ENCODE measurements around the gene OR2S2. TPM values are rescaled to one million over a fixed set of nuclear protein-coding genes. Genes with fewer than 3 reads are reported as not detected.

OR2S2 gene
- total and polyA plus RNA-seq, 2 of the 4 experiments (the other 2 are of a cell fraction), result 0.46 to 0.90 TPM

Other genes starting within 250 kb of the OR2S2 start
- gene TLN1, start 226.0 kb downstream of the OR2S2 start, total RNA-seq (2012; rRNA removed), result 337 and 346 TPM in 2 replicates
- gene TLN1, start 226.0 kb downstream of the OR2S2 start, polyA plus RNA-seq (2012; rRNA removed), result 224 and 228 TPM in 2 replicates
- gene CREB3, start 225.5 kb downstream of the OR2S2 start, total RNA-seq (2012; rRNA removed), result 105 and 106 TPM in 2 replicates
- 54.9 and 60.7 TPM in 2 replicates for gene CREB3, start 225.5 kb downstream of the OR2S2 start, polyA plus RNA-seq (2012; rRNA removed)
- gene GBA2, start 208.9 kb downstream of the OR2S2 start, total RNA-seq (2012; rRNA removed), result 14.2 and 18.1 TPM in 2 replicates
- gene GBA2, start 208.9 kb downstream of the OR2S2 start, polyA plus RNA-seq (2012; rRNA removed), result 37.0 and 38.2 TPM in 2 replicates
- 10.2 and 10.8 TPM in 2 replicates for gene RGP1, start 208.9 kb downstream of the OR2S2 start, total RNA-seq (2012; rRNA removed)
- gene RGP1, start 208.9 kb downstream of the OR2S2 start, polyA plus RNA-seq (2012; rRNA removed), result 13.5 and 14.3 TPM in 2 replicates
- not detected in 2 replicates for gene MSMP, start 203.9 kb downstream of the OR2S2 start, total RNA-seq (2012; rRNA removed)
- gene MSMP, start 203.9 kb downstream of the OR2S2 start, polyA plus RNA-seq (2012; rRNA removed), result not detected in 2 replicates
- 5.2 and 6.4 TPM in 2 replicates for gene NPR2, start 166.6 kb downstream of the OR2S2 start, total RNA-seq (2012; rRNA removed)
- gene NPR2, start 166.6 kb downstream of the OR2S2 start, polyA plus RNA-seq (2012; rRNA removed), result 29.9 and 35.7 TPM in 2 replicates
- 0.28 and 0.72 TPM in 2 replicates for gene SPAG8, start 145.9 kb downstream of the OR2S2 start, total RNA-seq (2012; rRNA removed)
- 0.62 and 0.84 TPM in 2 replicates for gene SPAG8, start 145.9 kb downstream of the OR2S2 start, polyA plus RNA-seq (2012; rRNA removed)
- gene HINT2, start 143.1 kb downstream of the OR2S2 start, total RNA-seq (2012; rRNA removed), result 6.7 and 7.5 TPM in 2 replicates
- 17.4 and 20.6 TPM in 2 replicates for gene HINT2, start 143.1 kb downstream of the OR2S2 start, polyA plus RNA-seq (2012; rRNA removed)
- gene FAM221B, start 129.4 kb downstream of the OR2S2 start, total RNA-seq (2012; rRNA removed), result not detected in 2 replicates
- not detected in 2 replicates for gene FAM221B, start 129.4 kb downstream of the OR2S2 start, polyA plus RNA-seq (2012; rRNA removed)
- gene TMEM8B, start 128.9 kb downstream of the OR2S2 start, total RNA-seq (2012; rRNA removed), result 0.56 and 0.72 TPM in 2 replicates
- 8.2 and 8.3 TPM in 2 replicates for gene TMEM8B, start 128.9 kb downstream of the OR2S2 start, polyA plus RNA-seq (2012; rRNA removed)
- gene OR13J1, start 87.8 kb downstream of the OR2S2 start, total RNA-seq (2012; rRNA removed), result not detected in 2 replicates
- gene OR13J1, start 87.8 kb downstream of the OR2S2 start, polyA plus RNA-seq (2012; rRNA removed), result not detected in 2 replicates
- gene HRCT1, start 52.0 kb downstream of the OR2S2 start, total RNA-seq (2012; rRNA removed), result 1.1 and 1.7 TPM in 2 replicates
- gene HRCT1, start 52.0 kb downstream of the OR2S2 start, polyA plus RNA-seq (2012; rRNA removed), result 3.9 and 4.4 TPM in 2 replicates
- 0.18 and 0.28 TPM in 2 replicates for gene SPAAR, start 48.7 kb downstream of the OR2S2 start, total RNA-seq (2012; rRNA removed)
- 0.24 and 0.32 TPM in 2 replicates for gene SPAAR, start 48.7 kb downstream of the OR2S2 start, polyA plus RNA-seq (2012; rRNA removed)
- 23.5 and 27.2 TPM in 2 replicates for gene RECK, start 78.8 kb upstream of the OR2S2 start, total RNA-seq (2012; rRNA removed)
- 38.5 and 44.0 TPM in 2 replicates for gene RECK, start 78.8 kb upstream of the OR2S2 start, polyA plus RNA-seq (2012; rRNA removed)
- gene GLIPR2, start 178.6 kb upstream of the OR2S2 start, total RNA-seq (2012; rRNA removed), result 35.8 and 37.8 TPM in 2 replicates
- 42.7 and 43.3 TPM in 2 replicates for gene GLIPR2, start 178.6 kb upstream of the OR2S2 start, polyA plus RNA-seq (2012; rRNA removed)
- gene CCIN, start 211.2 kb upstream of the OR2S2 start, total RNA-seq (2012; rRNA removed), result 1.1 TPM in 2 replicates
- gene CCIN, start 211.2 kb upstream of the OR2S2 start, polyA plus RNA-seq (2012; rRNA removed), result 0.73 and 0.80 TPM in 2 replicates
- gene CLTA, start 232.8 kb upstream of the OR2S2 start, total RNA-seq (2012; rRNA removed), result 133 and 208 TPM in 2 replicates
- gene CLTA, start 232.8 kb upstream of the OR2S2 start, polyA plus RNA-seq (2012; rRNA removed), result 246 and 280 TPM in 2 replicates

All from IMR-90 (cell line).